Stimulated activated CD8-positive, alpha-beta memory T cell treated with anti-CD3 and anti-CD28 coated beads, Interleukin-15, amount 100 ng/mL, for 4 hours (primary cell): Measurements from ENCODE around the gene LCE3B.

Experiments
- DNase-seq, 2 donors: peaks; one replicate each; pipeline ENCODE4 v3.0.0-alpha.2; 2020; ENCODE audit warnings: low read depth in 2 of 2

Gene LCE3B

DNA sequence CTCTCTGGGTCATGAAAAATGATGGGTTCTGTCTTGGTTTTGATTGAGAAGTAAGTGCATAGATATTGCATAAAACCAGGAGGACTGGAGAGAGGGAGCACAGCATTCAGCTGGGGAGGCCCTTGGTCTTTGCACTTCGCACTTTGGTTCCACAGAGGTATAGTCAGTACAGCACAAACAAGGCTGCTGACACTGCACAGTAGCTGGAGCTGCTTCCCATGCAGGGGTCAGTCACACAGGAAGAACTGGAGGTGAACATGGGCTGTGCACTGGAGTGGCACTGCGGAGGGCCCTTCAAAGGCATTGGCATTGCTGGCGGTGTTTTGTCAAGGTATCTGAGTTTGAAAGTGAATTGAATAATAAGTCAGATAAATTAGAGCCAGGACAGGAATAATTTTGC is 45.0 kb downstream of the LCE3B start:
- DNase-seq, result no peak

DNA sequence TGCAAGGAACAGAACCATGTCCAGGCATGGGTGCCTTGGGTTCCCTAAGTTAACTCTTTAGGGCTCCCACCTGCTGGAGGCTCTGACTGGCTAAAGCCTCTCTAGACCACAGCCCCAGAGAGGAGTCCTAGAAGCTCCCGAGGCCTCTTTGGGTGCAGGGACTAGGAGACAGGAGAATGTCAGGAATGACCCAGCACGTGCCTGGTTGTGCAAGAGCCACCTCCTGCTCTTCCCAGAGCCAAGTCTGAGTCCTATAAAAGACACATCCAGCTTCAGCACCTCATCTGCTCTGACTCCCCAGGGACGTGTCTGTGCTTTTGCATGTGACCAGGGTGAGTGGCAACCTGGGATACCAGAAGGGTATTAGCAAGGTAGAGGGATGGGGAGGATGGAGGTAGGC is 49.5 kb downstream of the LCE3B start, which contains the start of gene LCE2D:
LCE2D (plus strand) TSS at position 283 of the 400 bp plus-strand sequence. CDS start 726 bp downstream, outside the sequence.
- no peak for DNase-seq
